ENCODE measurements around the gene POU2AF2.

Gene POU2AF2

DNA sequence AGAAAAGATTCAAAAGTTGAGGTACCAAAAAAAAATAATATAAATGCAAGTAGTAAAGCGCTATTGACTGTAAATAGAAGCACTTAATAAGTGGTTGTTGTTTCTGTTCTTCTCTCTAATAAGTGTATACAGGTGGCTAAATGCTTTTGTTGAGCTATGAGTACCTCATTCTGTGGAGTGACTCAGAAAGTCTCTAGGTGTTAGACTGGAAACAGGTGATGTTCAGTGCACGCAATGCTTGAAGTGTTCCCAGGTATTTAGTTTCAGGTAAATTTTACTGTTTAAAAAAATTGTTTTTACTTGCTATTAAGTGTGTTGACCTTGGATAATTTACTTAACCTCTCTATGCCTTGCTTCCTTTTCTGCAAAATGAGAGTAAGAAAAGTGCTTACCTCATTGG is 77.0 kb downstream of the POU2AF2 start:
- H3K4me1 ChIP-seq (ENCODE audit: control insufficient read depth, low read depth, low read length), result no peaks in the 10 kb centered on the region
- no peaks in the 10 kb centered on the region for H3K9me3 ChIP-seq (ENCODE audit: control insufficient read depth, low read depth, low read length)
- H3K27me3 ChIP-seq (ENCODE audit: control insufficient read depth, insufficient read depth, low read length), result no peaks in the 10 kb centered on the region

DNA sequence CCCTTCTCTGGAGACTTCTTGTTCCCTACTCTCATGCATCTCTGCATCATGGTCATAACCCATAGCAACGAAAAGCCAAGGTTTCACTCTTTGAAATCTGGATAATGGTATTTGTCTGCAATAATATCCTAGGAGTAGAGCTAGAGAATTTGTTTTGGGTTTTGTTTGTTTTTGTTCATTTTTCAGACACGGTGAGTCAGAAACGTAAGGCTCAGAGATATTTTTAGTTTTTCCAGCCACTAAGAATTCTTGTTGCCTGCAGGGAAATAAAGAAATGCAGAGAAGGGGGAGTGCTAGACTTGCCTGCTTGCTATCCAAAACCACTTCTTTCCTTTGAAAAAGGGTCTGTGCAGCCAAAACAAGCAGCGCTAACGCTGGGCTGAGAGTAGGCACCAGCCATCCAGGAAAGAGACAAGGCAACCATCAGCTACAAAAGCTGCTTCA is 78.8 kb downstream of the POU2AF2 start:
- no peaks in the 10 kb centered on the region for H3K27me3 ChIP-seq (ENCODE audit: control insufficient read depth, insufficient read depth, low read length)
- H3K36me3 ChIP-seq (ENCODE audit: control insufficient read depth, low read depth, low read length), result no peaks in the 10 kb centered on the region
- H3K9ac ChIP-seq (ENCODE audit: low read length), result no peak overlapping the region
- no peaks in the 10 kb centered on the region for H3K4me1 ChIP-seq (ENCODE audit: control insufficient read depth, low read depth, low read length)
- no peak overlapping the region for H3K4me3 ChIP-seq (ENCODE audit: low read length)
- H3K27ac ChIP-seq (ENCODE audit: low read length), result no peak overlapping the region
- no peaks in the 10 kb centered on the region for H3K9me3 ChIP-seq (ENCODE audit: control insufficient read depth, low read depth, low read length)

More for the DNA sequence above, 77.0 kb downstream of the POU2AF2 start:
- Histone ChIP-seq H3K27ac (ENCODE audit: low read length) (no peak overlapping the region), H3K9ac (ENCODE audit: low read length) (no peak overlapping the region), H3K4me3 (ENCODE audit: low read length) (no peak overlapping the region), H3K36me3 (ENCODE audit: control insufficient read depth, low read depth, low read length) (no peaks in the 10 kb centered on the region)

DNA sequence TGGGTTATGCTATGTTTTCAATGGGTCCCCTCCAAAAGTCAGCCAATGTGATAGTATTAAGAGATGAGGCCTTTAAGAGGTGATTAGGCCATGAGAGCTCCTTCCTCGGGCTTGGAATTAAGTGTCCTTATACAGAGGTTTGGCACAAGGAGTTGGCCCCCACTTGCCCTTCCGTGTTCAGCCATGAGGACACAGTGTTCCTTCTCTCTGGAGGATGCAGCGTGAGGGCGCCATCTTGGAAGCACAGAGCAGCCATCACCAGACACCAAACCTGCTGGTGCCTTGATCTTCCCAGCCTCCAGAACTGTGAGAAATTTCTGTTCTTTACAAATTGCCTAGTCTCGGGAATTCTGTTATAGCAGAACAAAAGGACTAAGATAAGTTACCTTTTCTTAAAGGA is 79.7 kb downstream of the POU2AF2 start:
- no peaks in the 10 kb centered on the region for H3K36me3 ChIP-seq (ENCODE audit: control insufficient read depth, low read depth, low read length)

DNA sequence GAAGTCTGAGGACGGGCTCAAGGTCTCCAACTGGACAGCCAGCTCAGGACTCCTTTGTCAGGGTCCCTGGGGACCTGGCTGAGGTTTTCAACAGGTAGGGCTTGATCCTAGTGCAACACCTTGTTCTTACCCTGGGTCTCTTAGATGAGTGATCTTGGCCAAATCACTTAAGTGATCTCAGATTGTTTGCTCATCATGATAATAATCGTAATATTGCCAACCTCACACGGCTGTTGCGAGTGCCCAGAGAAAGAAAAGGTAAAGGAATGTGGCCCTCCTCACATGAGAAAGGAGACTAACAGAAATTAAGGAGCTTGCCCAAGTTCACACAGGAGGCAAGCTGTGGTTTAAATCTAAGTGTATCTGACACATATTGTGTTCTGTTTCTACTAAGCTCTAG is 81.3 kb downstream of the POU2AF2 start:
- H3K4me3 ChIP-seq (ENCODE audit: low read length), result no peak overlapping the region
- H3K27me3 ChIP-seq (ENCODE audit: control insufficient read depth, insufficient read depth, low read length), result no peaks in the 10 kb centered on the region
- H3K27ac ChIP-seq (ENCODE audit: low read length), result no peak overlapping the region
- no peaks in the 10 kb centered on the region for H3K36me3 ChIP-seq (ENCODE audit: control insufficient read depth, low read depth, low read length)
- no peaks in the 10 kb centered on the region for H3K9me3 ChIP-seq (ENCODE audit: control insufficient read depth, low read depth, low read length)
- no peak overlapping the region for H3K9ac ChIP-seq (ENCODE audit: low read length)
- no peaks in the 10 kb centered on the region for H3K4me1 ChIP-seq (ENCODE audit: control insufficient read depth, low read depth, low read length)

More for the DNA sequence above, 79.7 kb downstream of the POU2AF2 start:
- H3K4me3 ChIP-seq (ENCODE audit: low read length), result no peak overlapping the region
- H3K4me1 ChIP-seq (ENCODE audit: control insufficient read depth, low read depth, low read length), result no peaks in the 10 kb centered on the region
- H3K9me3 ChIP-seq (ENCODE audit: control insufficient read depth, low read depth, low read length), result no peaks in the 10 kb centered on the region
- no peak overlapping the region for H3K9ac ChIP-seq (ENCODE audit: low read length)
- H3K27ac ChIP-seq (ENCODE audit: low read length), result no peak overlapping the region
- no peaks in the 10 kb centered on the region for H3K27me3 ChIP-seq (ENCODE audit: control insufficient read depth, insufficient read depth, low read length)

DNA sequence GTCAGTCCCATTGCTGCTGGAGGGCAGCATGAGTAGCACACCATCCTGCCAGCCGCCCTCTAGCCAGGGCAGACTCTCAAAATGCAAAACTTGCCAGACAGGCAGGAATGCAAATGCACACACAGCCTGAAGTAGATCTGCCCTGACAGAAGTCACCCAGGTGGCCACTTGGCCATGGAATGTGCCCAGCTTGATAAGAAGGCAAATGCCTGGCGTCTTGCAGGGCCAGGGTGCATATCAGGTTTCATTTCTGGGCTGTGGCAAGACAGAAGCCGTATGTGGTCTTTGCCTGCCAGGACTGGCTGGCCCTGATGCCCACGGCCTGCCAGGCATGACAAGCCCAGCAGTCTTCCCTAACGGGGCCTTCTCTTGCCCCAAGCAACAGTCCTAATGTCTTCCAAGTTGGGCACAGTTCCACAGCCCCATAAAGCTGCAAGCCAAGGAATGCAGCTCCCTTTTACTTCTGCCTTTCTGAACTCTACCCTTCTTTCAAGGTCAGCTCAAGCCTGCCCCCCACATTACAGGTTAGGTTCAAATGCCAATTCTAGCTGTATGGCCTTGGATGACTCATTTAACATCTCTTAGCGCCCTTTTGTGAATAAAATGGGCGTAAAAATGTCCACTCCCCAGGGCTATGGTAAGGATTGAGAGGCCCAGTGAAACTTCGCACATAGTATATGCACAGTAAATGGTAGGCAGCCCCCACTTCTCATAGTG is 82.5 kb downstream of the POU2AF2 start:
- no peaks in the 10 kb centered on the region for H3K27me3 ChIP-seq (ENCODE audit: control insufficient read depth, insufficient read depth, low read length)
- no peak overlapping the region for H3K4me3 ChIP-seq (ENCODE audit: low read length)
- H3K9ac ChIP-seq (ENCODE audit: low read length), result no peak overlapping the region
- H3K4me1 ChIP-seq (ENCODE audit: control insufficient read depth, low read depth, low read length), result no peaks in the 10 kb centered on the region
- no peaks in the 10 kb centered on the region for H3K9me3 ChIP-seq (ENCODE audit: control insufficient read depth, low read depth, low read length)
- H3K36me3 ChIP-seq (ENCODE audit: control insufficient read depth, low read depth, low read length), result no peaks in the 10 kb centered on the region
- H3K27ac ChIP-seq (ENCODE audit: low read length), result no peak overlapping the region

DNA sequence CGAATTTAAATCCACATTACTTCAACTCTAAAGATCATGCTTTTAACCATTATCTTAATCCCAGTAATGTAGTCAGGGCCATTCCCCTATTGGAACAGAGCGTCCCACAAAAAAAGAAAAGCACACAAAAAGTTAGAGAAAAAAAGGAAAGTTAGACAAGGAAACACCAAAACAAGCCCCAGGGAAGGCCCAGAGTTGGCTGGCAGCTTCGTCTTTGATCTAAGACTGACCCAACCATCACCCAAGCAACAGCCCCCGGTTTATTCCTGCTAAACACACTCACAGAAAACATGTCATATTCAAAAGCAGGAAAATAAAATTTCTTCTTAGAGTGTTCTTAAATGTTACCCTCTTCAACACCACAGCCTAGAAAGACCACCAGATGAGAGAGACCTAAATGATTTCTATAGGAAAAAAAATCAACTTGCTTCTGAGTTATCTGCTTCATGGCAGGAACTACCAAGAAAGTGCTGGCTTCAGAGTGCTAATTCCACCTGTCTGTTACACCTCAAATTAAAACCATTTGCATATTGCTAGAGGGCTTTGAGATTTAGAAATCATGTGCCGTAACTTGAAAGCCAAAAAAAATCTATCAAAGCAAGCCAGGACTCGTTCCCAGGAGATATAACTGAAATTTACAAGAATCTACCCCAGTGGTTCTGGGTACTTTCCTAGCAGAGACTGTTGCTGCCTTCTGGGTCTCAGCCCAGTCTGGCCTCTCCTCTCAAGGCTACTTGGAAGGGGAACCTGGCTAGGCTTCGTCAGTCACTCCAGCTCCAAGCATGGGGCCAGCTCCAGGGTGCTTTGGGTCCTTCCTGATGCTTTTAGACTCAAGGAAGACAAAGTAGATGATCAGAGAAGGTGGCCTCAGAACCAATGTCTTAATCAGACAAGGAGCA is 84.0 kb downstream of the POU2AF2 start:
- Histone ChIP-seq H3K9ac (ENCODE audit: low read length) (no peak overlapping the region), H3K27ac (ENCODE audit: low read length) (no peak overlapping the region), H3K4me1 (ENCODE audit: control insufficient read depth, low read depth, low read length) (no peaks in the 10 kb centered on the region), H3K36me3 (ENCODE audit: control insufficient read depth, low read depth, low read length) (no peaks in the 10 kb centered on the region), H3K27me3 (ENCODE audit: control insufficient read depth, insufficient read depth, low read length) (no peaks in the 10 kb centered on the region), H3K4me3 (ENCODE audit: low read length) (no peak overlapping the region), H3K9me3 (ENCODE audit: control insufficient read depth, low read depth, low read length) (no peaks in the 10 kb centered on the region)

DNA sequence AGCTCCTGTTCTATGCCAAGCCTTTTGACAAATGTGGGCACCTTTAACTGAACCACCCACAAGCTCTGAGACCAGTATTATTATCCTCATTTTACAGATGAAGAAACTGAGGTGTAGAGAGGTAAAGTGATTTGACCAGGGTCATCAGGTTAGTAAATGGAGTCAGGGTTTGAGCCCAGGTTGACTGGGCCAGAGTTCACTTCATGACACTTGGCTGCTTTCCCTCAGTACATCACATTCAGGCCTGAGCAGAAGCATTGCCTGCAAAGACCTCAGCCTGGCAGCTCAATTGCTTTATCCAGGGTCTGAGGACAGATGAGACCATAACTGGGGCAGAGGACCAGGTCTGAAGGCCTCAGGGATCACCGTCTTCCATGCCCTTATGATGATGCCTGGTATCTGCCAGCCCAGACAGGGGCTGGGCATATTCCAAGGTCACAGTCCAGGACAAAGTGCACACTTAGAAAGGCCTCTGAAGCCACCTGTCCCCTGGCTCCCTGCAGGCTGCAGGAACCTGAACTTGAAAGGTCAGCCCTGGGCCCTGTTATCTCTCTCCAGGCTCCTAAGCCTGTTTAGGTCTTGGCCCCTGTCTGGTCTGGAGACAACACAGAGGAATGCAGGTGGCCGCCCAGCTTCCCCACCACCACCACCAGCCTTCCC is 84.8 kb downstream of the POU2AF2 start:
- Histone ChIP-seq H3K9ac (ENCODE audit: low read length) (no peak overlapping the region), H3K9me3 (ENCODE audit: control insufficient read depth, low read depth, low read length) (no peaks in the 10 kb centered on the region), H3K36me3 (ENCODE audit: control insufficient read depth, low read depth, low read length) (no peaks in the 10 kb centered on the region), H3K4me3 (ENCODE audit: low read length) (no peak overlapping the region), H3K4me1 (ENCODE audit: control insufficient read depth, low read depth, low read length) (no peaks in the 10 kb centered on the region), H3K27ac (ENCODE audit: low read length) (no peak overlapping the region), H3K27me3 (ENCODE audit: control insufficient read depth, insufficient read depth, low read length) (no peaks in the 10 kb centered on the region)

DNA sequence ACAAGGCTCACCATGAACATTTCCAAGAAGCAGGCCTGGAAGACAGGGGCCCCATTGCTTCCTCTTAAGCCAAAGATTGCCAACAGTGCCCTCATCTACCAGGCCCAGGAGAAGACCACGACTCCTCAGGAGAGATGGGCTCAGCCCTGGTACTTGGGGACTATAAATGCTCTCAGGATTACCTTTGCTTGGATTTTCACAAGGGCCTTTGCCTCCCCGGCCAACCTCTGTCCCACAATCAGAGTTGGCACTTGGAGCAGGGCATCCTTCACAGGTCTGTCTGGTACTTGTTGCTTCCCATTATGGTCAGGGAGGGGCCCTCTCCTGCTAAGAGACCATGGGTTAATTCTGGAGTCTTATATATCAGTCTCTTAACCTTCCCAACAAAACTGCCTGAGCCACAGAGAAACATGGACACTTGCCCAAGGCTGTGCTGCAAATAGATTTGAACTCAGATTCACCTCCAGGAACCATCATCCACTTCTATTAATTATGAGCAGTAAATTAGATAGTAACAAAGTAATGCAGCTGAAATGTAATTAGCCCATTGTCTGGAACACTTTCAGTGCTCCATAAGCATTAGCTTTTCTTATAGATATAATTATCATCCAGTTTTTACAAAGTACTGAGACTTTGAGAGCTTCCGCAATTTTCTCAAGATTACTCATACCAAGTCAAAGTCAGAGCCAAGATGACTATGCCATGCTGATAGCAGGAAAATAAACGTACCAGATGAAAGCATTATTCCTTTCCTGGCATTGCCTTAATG is 86.4 kb downstream of the POU2AF2 start:
- Histone ChIP-seq H3K4me3 (ENCODE audit: low read length) (no peak overlapping the region), H3K9me3 (ENCODE audit: control insufficient read depth, low read depth, low read length) (no peaks in the 10 kb centered on the region), H3K9ac (ENCODE audit: low read length) (no peak overlapping the region), H3K36me3 (ENCODE audit: control insufficient read depth, low read depth, low read length) (no peaks in the 10 kb centered on the region), H3K27me3 (ENCODE audit: control insufficient read depth, insufficient read depth, low read length) (no peaks in the 10 kb centered on the region), H3K27ac (ENCODE audit: low read length) (no peak overlapping the region), H3K4me1 (ENCODE audit: control insufficient read depth, low read depth, low read length) (peaks cover 9% of the 10 kb centered on the region)

DNA sequence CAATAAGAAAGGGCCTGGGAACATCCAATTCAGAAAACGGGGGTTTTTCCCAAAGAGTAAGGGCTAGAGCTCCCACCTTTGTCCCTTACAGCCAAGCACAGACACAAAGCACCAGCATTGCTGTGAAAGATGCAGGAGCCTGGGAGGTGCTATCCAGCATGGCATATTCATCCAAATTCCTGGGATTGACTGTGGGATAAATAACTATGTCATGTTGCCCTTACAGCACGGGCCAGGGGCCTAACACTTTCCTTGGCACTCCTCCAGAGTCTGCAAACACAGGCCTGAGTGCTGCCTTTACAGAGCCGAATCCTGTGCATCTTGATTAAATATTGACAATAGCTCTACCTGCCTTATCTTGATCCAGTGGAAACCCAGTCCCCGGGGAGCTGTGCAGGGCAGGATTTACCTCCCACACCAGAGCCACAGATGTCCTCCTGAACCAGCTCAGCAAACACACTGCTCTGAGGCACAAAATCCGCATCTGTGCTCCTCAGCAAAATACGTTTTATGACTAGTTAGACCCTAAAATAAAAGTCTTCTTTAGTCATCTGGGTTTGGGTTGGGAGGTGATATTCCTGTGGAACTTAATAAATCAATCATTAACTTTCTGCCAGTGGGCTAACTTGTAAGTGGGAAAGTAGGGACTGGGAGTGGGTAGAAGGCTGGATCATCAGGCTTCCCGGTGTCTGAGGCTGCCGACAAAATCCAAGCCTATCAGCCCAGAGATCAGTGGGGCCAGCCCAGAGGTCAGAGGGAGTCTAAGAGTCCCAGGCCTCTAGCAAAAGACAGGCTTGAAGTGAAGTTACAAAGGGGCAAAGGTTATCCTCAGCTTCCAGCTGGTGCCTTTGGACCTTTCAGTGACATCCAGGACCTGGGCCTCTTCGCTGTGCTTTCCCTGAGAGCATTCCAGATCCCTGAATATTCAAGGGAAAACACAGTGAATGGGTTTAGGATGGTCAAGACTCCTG is 89.3 kb downstream of the POU2AF2 start:
- Histone ChIP-seq H3K4me3 (ENCODE audit: low read length) (no peak overlapping the region), H3K9me3 (ENCODE audit: control insufficient read depth, low read depth, low read length) (peaks cover 5% of the 10 kb centered on the region), H3K27me3 (ENCODE audit: control insufficient read depth, insufficient read depth, low read length) (no peaks in the 10 kb centered on the region), H3K27ac (ENCODE audit: low read length) (no peak overlapping the region), H3K4me1 (ENCODE audit: control insufficient read depth, low read depth, low read length) (peaks cover 9% of the 10 kb centered on the region), H3K9ac (ENCODE audit: low read length) (no peak overlapping the region), H3K36me3 (ENCODE audit: control insufficient read depth, low read depth, low read length) (no peaks in the 10 kb centered on the region)

DNA sequence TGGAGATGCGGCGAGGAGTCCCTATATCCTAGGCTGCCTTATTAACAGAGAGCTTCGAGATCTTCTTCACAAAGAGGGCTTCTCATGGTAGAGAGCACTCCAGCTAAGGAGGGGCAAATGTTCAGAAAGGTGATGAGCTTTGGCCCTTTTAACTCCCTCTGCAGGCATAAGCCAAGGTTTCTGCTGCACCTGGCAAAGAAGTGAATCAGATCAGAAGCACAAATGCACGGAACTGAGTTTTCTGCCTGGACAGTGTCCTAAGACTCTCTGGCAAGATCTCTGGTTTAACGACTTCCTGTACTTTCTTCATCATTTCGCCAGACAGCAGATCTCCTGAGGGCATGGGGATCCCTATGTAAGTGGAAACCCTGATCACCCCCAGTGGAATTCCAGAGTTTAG is 90.0 kb downstream of the POU2AF2 start:
- Histone ChIP-seq H3K27ac (ENCODE audit: low read length) (no peak overlapping the region), H3K4me1 (ENCODE audit: control insufficient read depth, low read depth, low read length) (peaks cover 9% of the 10 kb centered on the region), H3K36me3 (ENCODE audit: control insufficient read depth, low read depth, low read length) (no peaks in the 10 kb centered on the region), H3K9ac (ENCODE audit: low read length) (no peak overlapping the region), H3K27me3 (ENCODE audit: control insufficient read depth, insufficient read depth, low read length) (no peaks in the 10 kb centered on the region), H3K9me3 (ENCODE audit: control insufficient read depth, low read depth, low read length) (peaks cover 6% of the 10 kb centered on the region), H3K4me3 (ENCODE audit: low read length) (no peak overlapping the region)
